HEK293 (cell line): ENCODE results near the gene RIPK1.

Source experiments
- SCRT1 ChIP-seq: fragments of 450-650 bp; formaldehyde crosslinking; IDR thresholded peaks from 2 replicates; pipeline ENCODE4 v1.5.1; 2016; ENCODE audit warnings: missing biosample characterization, missing genetic modification characterization, borderline replicate concordance
- ZNF184 ChIP-seq: fragments of 450-650 bp; IDR thresholded peaks from 2 replicates; pipeline ENCODE4 v1.5.1; 2018; ENCODE audit warnings: missing biosample characterization, mild to moderate bottlenecking, missing genetic modification characterization
- ZNF37A ChIP-seq: fragments of 450-650 bp; IDR thresholded peaks from 2 replicates; pipeline ENCODE4 v1.5.1; 2018; ENCODE audit warnings: missing biosample characterization, missing genetic modification characterization
- TF ChIP-seq, protein P1 (sequence below): fragments of 450-650 bp; formaldehyde crosslinking; IDR thresholded peaks from 2 replicates; pipeline ENCODE4 v1.5.1; 2016; ENCODE audit warnings: missing biosample characterization, missing genetic modification characterization
- TF ChIP-seq, protein P2 (sequence below): fragments of 450-650 bp; formaldehyde crosslinking; IDR thresholded peaks from 2 replicates; pipeline ENCODE4 v1.5.1; 2016; ENCODE audit warnings: missing biosample characterization, missing genetic modification characterization
- TF ChIP-seq, protein P3 (sequence below): fragments of 450-650 bp; formaldehyde crosslinking; IDR thresholded peaks from 2 replicates; pipeline ENCODE4 v1.5.1; 2016; ENCODE audit warnings: missing biosample characterization, missing genetic modification characterization
- TF ChIP-seq, protein P4 (sequence below): fragments of 450-650 bp; formaldehyde crosslinking; IDR thresholded peaks from 2 replicates; pipeline ENCODE4 v1.5.1; 2016; ENCODE audit warnings: missing biosample characterization, missing genetic modification characterization

GRCh38 chr6:3152689-3153088, 84.4 kb downstream of the RIPK1 start:
- TF ChIP-seq, protein P1, sequence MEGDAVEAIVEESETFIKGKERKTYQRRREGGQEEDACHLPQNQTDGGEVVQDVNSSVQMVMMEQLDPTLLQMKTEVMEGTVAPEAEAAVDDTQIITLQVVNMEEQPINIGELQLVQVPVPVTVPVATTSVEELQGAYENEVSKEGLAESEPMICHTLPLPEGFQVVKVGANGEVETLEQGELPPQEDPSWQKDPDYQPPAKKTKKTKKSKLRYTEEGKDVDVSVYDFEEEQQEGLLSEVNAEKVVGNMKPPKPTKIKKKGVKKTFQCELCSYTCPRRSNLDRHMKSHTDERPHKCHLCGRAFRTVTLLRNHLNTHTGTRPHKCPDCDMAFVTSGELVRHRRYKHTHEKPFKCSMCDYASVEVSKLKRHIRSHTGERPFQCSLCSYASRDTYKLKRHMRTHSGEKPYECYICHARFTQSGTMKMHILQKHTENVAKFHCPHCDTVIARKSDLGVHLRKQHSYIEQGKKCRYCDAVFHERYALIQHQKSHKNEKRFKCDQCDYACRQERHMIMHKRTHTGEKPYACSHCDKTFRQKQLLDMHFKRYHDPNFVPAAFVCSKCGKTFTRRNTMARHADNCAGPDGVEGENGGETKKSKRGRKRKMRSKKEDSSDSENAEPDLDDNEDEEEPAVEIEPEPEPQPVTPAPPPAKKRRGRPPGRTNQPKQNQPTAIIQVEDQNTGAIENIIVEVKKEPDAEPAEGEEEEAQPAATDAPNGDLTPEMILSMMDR = no peak
- TF ChIP-seq, protein P2, sequence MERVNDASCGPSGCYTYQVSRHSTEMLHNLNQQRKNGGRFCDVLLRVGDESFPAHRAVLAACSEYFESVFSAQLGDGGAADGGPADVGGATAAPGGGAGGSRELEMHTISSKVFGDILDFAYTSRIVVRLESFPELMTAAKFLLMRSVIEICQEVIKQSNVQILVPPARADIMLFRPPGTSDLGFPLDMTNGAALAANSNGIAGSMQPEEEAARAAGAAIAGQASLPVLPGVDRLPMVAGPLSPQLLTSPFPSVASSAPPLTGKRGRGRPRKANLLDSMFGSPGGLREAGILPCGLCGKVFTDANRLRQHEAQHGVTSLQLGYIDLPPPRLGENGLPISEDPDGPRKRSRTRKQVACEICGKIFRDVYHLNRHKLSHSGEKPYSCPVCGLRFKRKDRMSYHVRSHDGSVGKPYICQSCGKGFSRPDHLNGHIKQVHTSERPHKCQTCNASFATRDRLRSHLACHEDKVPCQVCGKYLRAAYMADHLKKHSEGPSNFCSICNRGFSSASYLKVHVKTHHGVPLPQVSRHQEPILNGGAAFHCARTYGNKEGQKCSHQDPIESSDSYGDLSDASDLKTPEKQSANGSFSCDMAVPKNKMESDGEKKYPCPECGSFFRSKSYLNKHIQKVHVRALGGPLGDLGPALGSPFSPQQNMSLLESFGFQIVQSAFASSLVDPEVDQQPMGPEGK = no peak
- TF ChIP-seq SCRT1 (tag by site-specific recombination) = no peak
- TF ChIP-seq, protein P3, sequence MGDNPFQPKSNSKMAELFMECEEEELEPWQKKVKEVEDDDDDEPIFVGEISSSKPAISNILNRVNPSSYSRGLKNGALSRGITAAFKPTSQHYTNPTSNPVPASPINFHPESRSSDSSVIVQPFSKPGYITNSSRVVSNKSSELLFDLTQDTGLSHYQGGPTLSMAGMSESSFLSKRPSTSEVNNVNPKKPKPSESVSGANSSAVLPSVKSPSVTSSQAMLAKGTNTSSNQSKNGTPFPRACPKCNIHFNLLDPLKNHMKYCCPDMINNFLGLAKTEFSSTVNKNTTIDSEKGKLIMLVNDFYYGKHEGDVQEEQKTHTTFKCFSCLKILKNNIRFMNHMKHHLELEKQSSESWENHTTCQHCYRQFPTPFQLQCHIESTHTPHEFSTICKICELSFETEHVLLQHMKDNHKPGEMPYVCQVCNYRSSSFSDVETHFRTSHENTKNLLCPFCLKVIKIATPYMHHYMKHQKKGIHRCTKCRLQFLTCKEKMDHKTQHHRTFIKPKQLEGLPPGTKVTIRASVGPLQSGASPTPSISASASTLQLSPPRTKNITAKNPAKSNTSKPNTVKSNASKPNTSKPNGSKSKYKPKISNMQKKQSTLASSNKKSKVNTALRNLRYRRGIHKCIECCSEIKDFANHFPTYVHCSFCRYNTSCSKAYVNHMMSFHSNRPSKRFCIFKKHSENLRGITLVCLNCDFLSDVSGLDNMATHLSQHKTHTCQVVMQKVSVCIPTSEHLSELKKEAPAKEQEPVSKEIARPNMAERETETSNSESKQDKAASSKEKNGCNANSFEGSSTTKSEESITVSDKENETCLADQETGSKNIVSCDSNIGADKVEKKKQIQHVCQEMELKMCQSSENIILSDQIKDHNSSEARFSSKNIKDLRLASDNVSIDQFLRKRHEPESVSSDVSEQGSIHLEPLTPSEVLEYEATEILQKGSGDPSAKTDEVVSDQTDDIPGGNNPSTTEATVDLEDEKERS = no peak
- TF ChIP-seq ZNF184 (tag by site-specific recombination) = no peak
- TF ChIP-seq, protein P4, sequence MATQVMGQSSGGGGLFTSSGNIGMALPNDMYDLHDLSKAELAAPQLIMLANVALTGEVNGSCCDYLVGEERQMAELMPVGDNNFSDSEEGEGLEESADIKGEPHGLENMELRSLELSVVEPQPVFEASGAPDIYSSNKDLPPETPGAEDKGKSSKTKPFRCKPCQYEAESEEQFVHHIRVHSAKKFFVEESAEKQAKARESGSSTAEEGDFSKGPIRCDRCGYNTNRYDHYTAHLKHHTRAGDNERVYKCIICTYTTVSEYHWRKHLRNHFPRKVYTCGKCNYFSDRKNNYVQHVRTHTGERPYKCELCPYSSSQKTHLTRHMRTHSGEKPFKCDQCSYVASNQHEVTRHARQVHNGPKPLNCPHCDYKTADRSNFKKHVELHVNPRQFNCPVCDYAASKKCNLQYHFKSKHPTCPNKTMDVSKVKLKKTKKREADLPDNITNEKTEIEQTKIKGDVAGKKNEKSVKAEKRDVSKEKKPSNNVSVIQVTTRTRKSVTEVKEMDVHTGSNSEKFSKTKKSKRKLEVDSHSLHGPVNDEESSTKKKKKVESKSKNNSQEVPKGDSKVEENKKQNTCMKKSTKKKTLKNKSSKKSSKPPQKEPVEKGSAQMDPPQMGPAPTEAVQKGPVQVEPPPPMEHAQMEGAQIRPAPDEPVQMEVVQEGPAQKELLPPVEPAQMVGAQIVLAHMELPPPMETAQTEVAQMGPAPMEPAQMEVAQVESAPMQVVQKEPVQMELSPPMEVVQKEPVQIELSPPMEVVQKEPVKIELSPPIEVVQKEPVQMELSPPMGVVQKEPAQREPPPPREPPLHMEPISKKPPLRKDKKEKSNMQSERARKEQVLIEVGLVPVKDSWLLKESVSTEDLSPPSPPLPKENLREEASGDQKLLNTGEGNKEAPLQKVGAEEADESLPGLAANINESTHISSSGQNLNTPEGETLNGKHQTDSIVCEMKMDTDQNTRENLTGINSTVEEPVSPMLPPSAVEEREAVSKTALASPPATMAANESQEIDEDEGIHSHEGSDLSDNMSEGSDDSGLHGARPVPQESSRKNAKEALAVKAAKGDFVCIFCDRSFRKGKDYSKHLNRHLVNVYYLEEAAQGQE (tag by site-specific recombination) = no peak
- TF ChIP-seq ZNF37A (tag by site-specific recombination) = no peak
